CD4-positive, alpha-beta T cell treated with Interleukin-12 subunit alpha and Interleukin-12 subunit beta, for 1 hour (primary cell): ENCODE data around the gene SORCS1.

ENCODE experiments used
- DNase-seq: peaks from one replicate; pipeline ENCODE4 v3.0.0-alpha.2; 2020

Gene SORCS1

DNA sequence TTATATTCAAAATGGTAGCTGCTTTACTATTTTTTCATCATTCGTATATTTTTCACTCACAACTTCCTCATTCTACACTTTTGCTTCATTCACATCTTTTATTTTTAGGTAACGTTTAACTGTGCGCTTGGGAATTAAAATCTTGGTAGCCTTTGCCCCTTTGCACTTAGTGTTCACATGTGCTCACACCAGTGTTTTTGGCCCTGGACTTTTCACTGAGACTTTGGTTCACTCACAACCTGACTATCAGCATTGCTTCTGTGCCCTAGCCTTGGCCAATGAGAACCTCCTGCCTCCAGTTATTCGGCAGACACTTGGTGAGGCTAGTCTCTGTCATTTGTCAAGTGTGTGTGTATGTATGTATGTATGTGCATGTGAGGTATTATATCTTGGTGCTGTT, 596.9 kb downstream of the SORCS1 start:
- no peak for DNase-seq

GRCh38 chr10:106566873-106567272, 597.6 kb downstream of the SORCS1 start:
- no peak for DNase-seq

- DNase-seq, result no peak
Measured at GRCh38 chr10:106565546-106565945, 599.0 kb downstream of the SORCS1 start.

DNA sequence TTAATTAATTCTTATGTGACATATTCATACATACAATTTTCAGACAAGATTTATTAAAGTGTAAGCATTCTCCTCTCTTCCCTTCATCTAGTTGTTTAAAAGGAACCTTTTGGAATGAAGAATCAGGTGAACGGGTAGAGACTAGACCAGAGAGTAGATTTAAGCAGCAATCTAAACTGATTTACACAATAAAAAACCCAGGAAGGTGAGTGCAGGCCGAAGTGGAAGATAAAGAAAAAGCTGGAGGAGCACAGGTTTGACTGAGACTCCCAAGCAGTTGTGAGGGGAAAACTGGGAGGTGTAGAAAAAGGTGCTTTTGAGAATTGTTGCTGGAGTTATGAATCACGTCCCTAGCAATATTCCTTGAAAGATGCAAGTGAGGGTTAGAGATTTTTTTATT, 601.1 kb downstream of the SORCS1 start:
- DNase-seq, result no peak

- no peak for DNase-seq
Measured at GRCh38 chr10:106560925-106561640, 603.4 kb downstream of the SORCS1 start.

GRCh38 chr10:106559442-106559841, 605.1 kb downstream of the SORCS1 start:
- no peak for DNase-seq

DNA sequence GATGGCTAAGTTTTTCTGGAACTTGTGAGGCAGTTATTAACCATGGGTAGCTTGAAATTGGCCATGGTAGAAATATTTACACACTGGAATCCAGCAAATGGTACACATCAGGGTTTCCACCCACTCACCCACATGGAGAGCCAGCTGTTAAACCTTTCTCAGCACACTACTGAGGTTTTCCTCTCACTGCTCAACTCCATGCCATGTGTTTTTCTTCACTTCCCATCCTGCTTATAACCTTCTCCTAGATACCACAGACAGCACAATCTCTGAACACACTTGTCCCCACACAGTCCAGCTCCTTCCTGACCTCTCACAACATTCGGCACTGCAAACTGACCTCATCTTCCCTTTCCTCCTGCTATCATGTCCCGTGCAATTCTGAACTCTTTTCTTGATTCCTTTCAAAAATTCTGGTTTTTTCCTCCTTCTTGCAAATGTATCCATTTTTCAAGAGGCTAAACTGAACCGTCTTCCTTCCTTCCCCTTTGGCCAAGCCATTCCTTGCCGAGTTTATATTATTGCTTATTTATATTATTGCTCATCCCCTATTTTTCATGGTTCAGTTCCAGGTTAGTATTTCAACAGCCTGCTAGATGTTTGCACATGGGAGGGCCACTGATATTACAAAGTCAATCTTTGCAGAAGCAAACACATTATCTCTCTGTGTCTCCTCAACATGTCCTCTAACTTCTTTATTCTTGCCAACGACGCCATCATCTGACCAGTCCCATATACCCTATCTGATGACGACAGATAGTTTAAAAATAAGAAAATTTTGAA, 606.4 kb downstream of the SORCS1 start:
- DNase-seq, result no peak

DNA sequence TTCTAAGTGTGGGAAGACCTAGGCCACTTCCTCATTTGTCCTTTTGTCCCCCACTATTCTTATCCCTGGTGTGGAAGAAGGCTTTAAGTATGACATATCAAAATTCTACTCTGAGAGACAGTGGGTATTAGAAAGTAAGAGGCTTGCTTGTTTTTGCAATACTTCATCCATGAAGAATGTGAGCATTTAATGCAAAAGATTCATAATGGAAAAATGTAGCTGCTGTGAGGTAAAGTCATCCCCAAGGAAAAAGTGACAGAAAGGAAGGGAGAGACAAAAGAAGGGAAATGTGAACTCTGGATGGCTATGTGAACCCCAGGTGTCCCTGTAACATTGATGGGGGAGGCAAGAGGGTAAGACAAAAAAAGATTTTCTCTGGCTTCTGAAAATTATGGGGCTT, 607.5 kb downstream of the SORCS1 start:
- no peak for DNase-seq

DNA sequence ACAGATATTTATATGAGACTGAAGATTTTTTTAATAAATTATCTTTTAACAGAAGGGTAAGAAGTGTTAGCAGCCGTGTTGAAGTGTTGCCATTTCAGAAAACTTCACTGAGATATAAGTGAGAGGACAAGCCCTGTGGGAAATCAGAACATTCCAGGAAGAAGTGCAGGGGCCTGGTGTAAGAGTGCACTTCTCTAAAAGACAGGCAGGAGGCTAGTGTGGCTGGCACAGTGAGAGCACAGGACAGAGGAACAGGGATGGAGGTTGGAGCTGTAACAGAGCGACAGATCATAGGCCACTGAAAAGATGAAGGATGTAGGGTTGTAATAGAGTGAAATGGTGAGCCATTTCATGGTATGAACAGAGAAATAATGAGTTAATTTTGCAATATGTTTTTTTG, 608.9 kb downstream of the SORCS1 start:
- no peak for DNase-seq

DNA sequence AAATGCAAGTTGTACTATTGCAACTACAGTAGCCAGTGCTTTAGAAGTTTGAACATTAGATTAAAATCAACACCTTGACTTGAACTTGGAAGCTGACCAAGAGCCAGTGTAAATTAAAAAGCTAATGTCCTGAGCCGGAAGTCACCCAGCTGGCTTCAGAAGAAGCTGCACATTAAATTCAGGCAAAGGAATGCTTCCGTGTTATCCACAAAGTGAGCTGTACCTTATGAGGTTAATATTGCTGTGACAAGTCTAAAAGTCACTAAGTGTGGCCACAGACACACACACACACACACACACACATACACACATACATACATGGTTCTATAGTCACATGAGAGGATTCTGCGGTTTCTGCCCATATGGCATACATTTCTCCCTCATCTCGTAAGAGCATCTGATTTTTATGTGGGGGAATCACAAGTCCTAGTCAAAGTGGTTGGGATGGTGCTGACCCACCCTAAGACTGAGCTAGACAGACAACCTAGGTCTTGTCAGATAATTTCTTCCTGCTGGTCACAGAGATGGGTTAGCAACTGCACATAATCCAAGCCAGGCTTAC, 612.9 kb downstream of the SORCS1 start:
- DNase-seq, result no peak

GRCh38 chr10:106548832-106549231, 615.7 kb downstream of the SORCS1 start:
- DNase-seq, result no peak

GRCh38 chr10:106547047-106547635, 617.4 kb downstream of the SORCS1 start:
- DNase-seq, result no peak

- no peak for DNase-seq
Measured at GRCh38 chr10:106542461-106542860, 622.0 kb downstream of the SORCS1 start.

DNA sequence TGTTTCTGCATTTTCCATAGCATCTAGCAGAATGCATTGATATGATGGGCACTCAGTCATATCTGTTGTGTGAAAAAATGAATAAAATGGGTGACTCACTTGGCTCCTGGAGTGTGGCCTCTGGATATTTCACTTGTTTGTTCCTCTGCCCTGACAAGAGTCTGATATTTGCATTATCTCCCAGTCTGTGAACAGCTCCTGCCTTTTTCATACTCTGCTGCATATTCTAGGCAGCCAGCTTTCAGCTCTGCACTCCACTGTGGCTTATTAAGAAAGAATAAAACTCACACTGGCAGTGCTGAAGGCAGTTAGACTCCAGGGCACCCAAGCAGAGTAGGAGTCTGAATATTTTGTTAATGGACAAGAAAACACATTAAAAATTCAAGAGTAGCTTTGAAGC, 623.9 kb downstream of the SORCS1 start:
- no peak for DNase-seq

- DNase-seq, result no peak
Measured at GRCh38 chr10:106537866-106538265, 626.6 kb downstream of the SORCS1 start.

DNA sequence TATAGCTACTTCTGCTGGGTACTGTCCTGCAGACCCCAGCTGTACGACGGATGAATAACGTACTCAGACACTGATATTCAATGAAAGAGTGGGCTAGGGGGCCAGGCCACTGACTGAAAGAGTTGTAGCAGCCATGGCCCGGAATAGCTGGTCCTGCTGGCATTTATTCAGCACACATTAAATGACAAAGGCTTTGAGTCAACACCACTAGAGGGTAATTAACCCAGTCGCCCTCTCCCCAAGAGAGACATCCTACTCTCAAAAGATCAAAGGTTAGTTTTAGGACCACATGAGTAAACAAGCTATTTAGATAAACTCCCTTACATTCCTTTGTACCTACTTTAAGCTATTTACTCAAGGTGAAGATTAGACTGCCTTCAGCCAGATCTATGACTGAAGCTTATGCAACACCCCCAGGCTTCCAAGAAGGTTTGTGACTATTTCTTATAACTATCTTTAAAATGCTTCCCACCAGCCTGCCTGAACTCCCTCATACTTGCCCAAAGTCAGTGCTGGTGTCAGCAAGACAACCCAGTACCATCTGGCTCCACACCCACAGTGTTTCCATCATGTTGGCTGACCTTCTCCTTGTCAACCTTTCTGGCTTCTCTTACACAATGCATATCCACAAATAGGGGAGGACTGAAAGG, 629.1 kb downstream of the SORCS1 start:
- DNase-seq, result no peak

DNA sequence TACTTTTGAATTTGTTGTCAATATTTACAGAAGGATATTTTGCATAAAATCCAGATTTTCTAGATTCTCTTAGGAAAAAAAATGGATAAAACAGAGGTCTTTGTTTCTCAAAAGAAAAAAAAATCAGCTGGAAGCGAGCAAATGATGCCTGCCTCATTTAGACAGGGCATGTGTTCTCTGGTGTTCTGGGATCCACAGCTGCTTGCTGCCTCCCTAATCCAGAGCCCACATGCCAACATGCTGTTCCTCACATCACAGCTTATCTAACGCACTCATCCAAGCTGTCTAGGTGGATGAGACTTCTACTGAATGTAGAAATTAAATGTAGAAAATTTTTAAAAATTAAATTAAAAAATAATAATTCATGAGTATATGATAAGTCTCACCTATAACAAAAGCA, 630.1 kb downstream of the SORCS1 start:
- no peak for DNase-seq

DNA sequence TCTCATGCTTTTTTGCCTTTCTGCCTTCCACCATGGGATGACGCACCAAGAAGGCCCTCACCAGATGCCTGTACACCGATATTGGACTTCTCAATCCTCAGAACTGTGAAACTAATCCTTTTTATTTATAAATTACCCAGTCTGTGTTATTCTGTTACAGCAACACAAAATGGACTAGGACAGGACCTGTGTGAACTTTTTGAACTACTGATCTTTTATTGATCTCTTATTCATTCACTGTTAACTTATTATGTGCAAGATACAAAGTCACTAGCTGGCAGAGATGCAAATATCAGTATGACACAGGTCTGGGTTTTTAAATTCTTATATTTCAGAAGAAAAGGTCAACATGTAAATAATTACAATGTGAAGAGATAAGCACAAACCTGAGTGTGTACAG, 635.8 kb downstream of the SORCS1 start:
- DNase-seq, result no peak

DNA sequence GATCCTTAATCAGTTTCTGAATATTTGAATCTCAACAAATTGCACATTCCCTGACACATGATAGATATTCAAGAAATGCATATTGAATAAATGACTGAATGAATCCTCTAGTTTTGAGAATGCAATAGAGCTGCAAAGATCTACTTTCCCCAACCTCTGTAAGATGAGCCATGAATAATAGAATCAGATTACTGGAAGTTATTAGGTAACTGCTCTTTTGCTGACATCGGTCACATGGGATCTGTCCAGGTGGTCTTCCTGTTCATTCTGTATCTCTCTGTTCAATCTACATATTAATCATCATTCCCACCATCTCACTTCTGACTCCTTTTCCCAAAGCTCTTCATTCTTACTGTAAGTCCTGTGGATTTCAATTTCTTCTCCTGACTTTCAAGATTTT, 638.7 kb downstream of the SORCS1 start:
- no peak for DNase-seq
